Measurements from ENCODE around the gene DRGX.

GRCh38 chr10:49377256-49377655 lies 18.6 kb downstream of the DRGX start:
- TF ChIP-seq CTCF (IDR thresholded peaks at IDR 0.05) (no peak), EP300 (IDR thresholded peaks at IDR 0.05) (no peak)

Data from esophagus muscularis mucosa (tissue), 3 donors.